IMR-90 (cell line): ENCODE measurements around the gene NSL1. TPM values are rescaled to one million over a fixed set of nuclear protein-coding genes. Genes with fewer than 3 reads are reported as not detected.
A peak's percentile ranks its signal among the peaks of the same experiment; 100 is the strongest.

Experiments used
- ATAC-seq: fragments of 200-7000 bp; cut with Tn5 transposase; 2 replicates; pipeline ENCODE4 v1.9.1; 2020; ENCODE audit warnings: low read depth, mild to moderate bottlenecking, moderate library complexity
- BruUV-seq: library from RNA; stranded (reverse); fragments of 400-500 nt; replicated peaks from 2 replicates; lab custom pipeline; 2021; lab: Mats Ljungman, UMichigan
- CTCF ChIA-PET: fragments of 300-600 bp; formaldehyde crosslinking; extraction: SDS; loops from one replicate; lab custom pipeline; 2021; ENCODE audit warnings: antibody characterized with exemption; lab: Yijun Ruan, JAX
- POLR2A ChIA-PET: fragments of 300-600 bp; sonication (Branson Sonifier 250); formaldehyde crosslinking; loops from one replicate; lab custom pipeline; 2022; ENCODE audit warnings: antibody characterized with exemption; ENCODE audit not compliant: unreplicated experiment; lab: Charles Lee
- DNase-seq: peaks from one replicate; pipeline ENCODE4 v3.0.0; 2013
- H2AFZ ChIP-seq: replicated peaks from 2 replicates; pipeline ENCODE3; 2013; ENCODE audit warnings: low read length, mild to moderate bottlenecking; ENCODE audit not compliant: poor library complexity
- H2AK5ac ChIP-seq: 2 replicates; pipeline ENCODE4 v1.6.1; 2013; ENCODE audit warnings: low read depth, low read length, inconsistent platforms
- H2AK9ac ChIP-seq: replicated peaks from 2 replicates; pipeline ENCODE3; 2013; ENCODE audit warnings: mild to moderate bottlenecking, low read depth, low read length, moderate library complexity; ENCODE audit not compliant: poor library complexity
- H2BK120ac ChIP-seq: 2 replicates; pipeline ENCODE4 v1.6.1; 2013; ENCODE audit warnings: low read depth, low read length, inconsistent platforms
- H2BK15ac ChIP-seq: 3 replicates; pipeline ENCODE4 v1.6.1; 2013; ENCODE audit warnings: low read depth, low read length, inconsistent platforms
- H2BK20ac ChIP-seq: 2 replicates; pipeline ENCODE4 v1.6.1; 2013; ENCODE audit warnings: low read depth, mild to moderate bottlenecking, inconsistent platforms, low read length, moderate library complexity
- H2BK5ac ChIP-seq: 2 replicates; pipeline ENCODE4 v1.6.1; 2013; ENCODE audit warnings: mild to moderate bottlenecking, low read depth, low read length, inconsistent platforms; ENCODE audit not compliant: poor library complexity, severe bottlenecking
- H3K14ac ChIP-seq: replicated peaks from 2 replicates; pipeline ENCODE4 v1.6.1; 2013; ENCODE audit warnings: low read depth, low read length, inconsistent platforms
- H3K18ac ChIP-seq: 2 replicates; pipeline ENCODE4 v1.6.1; 2013; ENCODE audit warnings: low read depth, low read length, control low read depth
- H3K23ac ChIP-seq: 2 replicates; pipeline ENCODE4 v1.6.1; 2013; ENCODE audit warnings: low read depth, low read length, inconsistent platforms
- H3K27ac ChIP-seq: 2 replicates; pipeline ENCODE4 v1.5.1; 2013; ENCODE audit warnings: mild to moderate bottlenecking, control low read depth, low read length; ENCODE audit not compliant: insufficient read depth
- H3K27me3 ChIP-seq: 2 replicates; pipeline ENCODE4 v1.6.1; 2013; ENCODE audit warnings: low read length; ENCODE audit not compliant: control insufficient read depth, insufficient read depth
- H3K36me3 ChIP-seq: 2 replicates; pipeline ENCODE4 v1.6.1; 2013; ENCODE audit warnings: low read length, mixed read lengths; ENCODE audit not compliant: control insufficient read depth, insufficient read depth
- H3K4ac ChIP-seq: 2 replicates; pipeline ENCODE4 v1.6.1; 2013; ENCODE audit warnings: low read depth, low read length, inconsistent platforms
- H3K4me1 ChIP-seq: 2 replicates; pipeline ENCODE4 v1.6.1; 2013; ENCODE audit warnings: low read length, mixed read lengths; ENCODE audit not compliant: control insufficient read depth, insufficient read depth
- H3K4me2 ChIP-seq: 2 replicates; pipeline ENCODE4 v1.6.1; 2013; ENCODE audit warnings: low read depth, mild to moderate bottlenecking, control low read depth, low read length, moderate library complexity
- H3K4me3 ChIP-seq: 2 replicates; pipeline ENCODE4 v1.5.1; 2013; ENCODE audit warnings: low read depth, mild to moderate bottlenecking, control low read depth, low read length, moderate library complexity; ENCODE audit not compliant: insufficient read depth
- H3K56ac ChIP-seq: 2 replicates; pipeline ENCODE4 v1.6.1; 2013; ENCODE audit warnings: low read length, inconsistent platforms; ENCODE audit not compliant: insufficient read depth; ENCODE audit errors: extremely low read depth
- H3K79me1 ChIP-seq, 2 experiments: 2 replicates each; pipeline ENCODE4 v1.6.1; 2013; ENCODE audit warnings: low read length in 2 of 2, inconsistent platforms in 1 of 2, low read depth in 1 of 2
- H3K9ac ChIP-seq: 2 replicates; pipeline ENCODE4 v1.6.1; 2013; ENCODE audit warnings: low read depth, low read length, control low read depth
- H3K9me1 ChIP-seq: 2 replicates; pipeline ENCODE4 v1.6.1; 2013; ENCODE audit warnings: low read length, inconsistent platforms; ENCODE audit not compliant: insufficient read depth
- H3K9me3 ChIP-seq: 2 replicates; pipeline ENCODE4 v1.6.1; 2013; ENCODE audit warnings: low read length; ENCODE audit not compliant: control insufficient read depth, insufficient read depth
- H4K20me1 ChIP-seq: 2 replicates; pipeline ENCODE4 v1.6.1; 2013; ENCODE audit warnings: low read length, inconsistent platforms; ENCODE audit not compliant: insufficient read depth
- H4K5ac ChIP-seq: 2 replicates; pipeline ENCODE4 v1.6.1; 2013; ENCODE audit warnings: mild to moderate bottlenecking, low read depth, low read length, control low read depth
- H4K8ac ChIP-seq, 2 experiments: 2 replicates each; pipeline ENCODE4 v1.6.1; 2013; ENCODE audit warnings: low read depth in 2 of 2, low read length in 2 of 2, control low read depth in 1 of 2, inconsistent platforms in 1 of 2
- H4K91ac ChIP-seq: 2 replicates; pipeline ENCODE4 v1.6.1; 2013; ENCODE audit warnings: low read depth, low read length, inconsistent platforms; ENCODE audit not compliant: insufficient read depth
- BHLHE40 ChIP-seq: fragments of 150-350 bp; IDR thresholded peaks from 2 replicates; pipeline ENCODE4 v1.6.1; 2016; ENCODE audit warnings: mild to moderate bottlenecking, low read depth, low read length
- ELK1 ChIP-seq: fragments of 150-350 bp; IDR thresholded peaks from 2 replicates; pipeline ENCODE4 v1.6.1; 2016; ENCODE audit warnings: low read depth, mild to moderate bottlenecking, low read length, moderate library complexity, borderline replicate concordance
- FOS ChIP-seq: fragments of 150-350 bp; IDR thresholded peaks from 2 replicates; pipeline ENCODE4 v1.6.1; 2016; ENCODE audit warnings: low read depth, low read length
- MAZ ChIP-seq: IDR thresholded peaks from 2 replicates; pipeline ENCODE4 v1.6.1; 2012; ENCODE audit warnings: low read depth, mild to moderate bottlenecking, low read length, improper control_type of control experiment, moderate library complexity, borderline replicate concordance
- MXI1 ChIP-seq: IDR thresholded peaks from 2 replicates; pipeline ENCODE4 v1.6.1; 2012; ENCODE audit warnings: low read depth, mild to moderate bottlenecking, low read length, moderate library complexity, borderline replicate concordance
- RCOR1 ChIP-seq: IDR thresholded peaks from 2 replicates; pipeline ENCODE4 v1.6.1; 2012; ENCODE audit warnings: mild to moderate bottlenecking, low read length, improper control_type of control experiment; ENCODE audit not compliant: insufficient replicate concordance
- RFX5 ChIP-seq: IDR thresholded peaks from 2 replicates; pipeline ENCODE4 v1.8.0; 2012; ENCODE audit warnings: low read depth, mild to moderate bottlenecking, low read length, moderate library complexity
- SMC3 ChIP-seq: fragments of 150-350 bp; IDR thresholded peaks from 2 replicates; pipeline ENCODE4 v1.6.1; 2016; ENCODE audit warnings: low read depth, mild to moderate bottlenecking, antibody characterized with exemption, low read length, moderate library complexity
- USF2 ChIP-seq: fragments of 150-350 bp; IDR thresholded peaks from 2 replicates; pipeline ENCODE4 v1.6.1; 2017; ENCODE audit warnings: mild to moderate bottlenecking, antibody characterized with exemption, low read length, low read depth
- WGBS, 2 experiments: methylation state at CpG; one replicate each; pipeline versions ENCODE4 v1.1.5 to v1.1.7; 2013; ENCODE audit warnings: missing lambda C conversion rate in 2 of 2; ENCODE audit not compliant: insufficient read length in 1 of 2; ENCODE audit errors: extremely low coverage in 2 of 2; 5-methylcytosine and 5-hydroxymethylcytosine counted together
- dilution Hi-C: fragments of 300-500 bp; cut with HindIII; formaldehyde crosslinking; loops from one replicate; pipeline ENCODE4 v1.14.3; 2018; ENCODE audit warnings: low sequenced_read_pairs; ENCODE audit not compliant: unreplicated experiment
- in situ Hi-C: fragments of 300-500 bp; cut with MboI; formaldehyde crosslinking; loops from 3 replicates; pipeline ENCODE4 v1.14.3; 2019; ENCODE audit warnings: low sequenced_read_pairs, inconsistent platforms, mixed read lengths
- intact Hi-C: fragments of 100-400 bp; cut with micrococcal nuclease; formaldehyde crosslinking; loops from 2 replicates; pipeline ENCODE4 v1.10.0; 2022
- polyA plus RNA-seq, 3 experiments: library from polyadenylated mRNA; depleted of rRNA; stranded (reverse); fragments of >200 nt; gene quantifications; 2 replicates each; pipeline ENCODE4 v1.2.3, GENCODE V29; 2012; ENCODE audit warnings: low replicate concordance in 1 of 3
- total RNA-seq: library from RNA; depleted of rRNA; stranded (reverse); fragments of >200 nt; gene quantifications from 2 replicates; pipeline ENCODE4 v1.2.3, GENCODE V29; 2012
- TF ChIP-seq, protein P1 (sequence below): conservative IDR thresholded peaks from 2 replicates; pipeline ENCODE4 v1.5.1; 2012; ENCODE audit warnings: mild to moderate bottlenecking, low read depth, low read length, improper control_type of control experiment

The NSL1 gene
- total and polyA plus RNA-seq, 2 of the 4 experiments (the other 2 are of a cell fraction): 19.1 to 42.5 TPM

GRCh38 chr1:212692774-212693644 lies 98.6 kb downstream of the NSL1 start:
- H4K8ac ChIP-seq: no peak overlapping the region
- no peak overlapping the region for H3K27ac ChIP-seq
- POLR2A ChIA-PET: no interaction called here
- H3K4ac ChIP-seq: no peak overlapping the region
- H3K18ac ChIP-seq: no peak overlapping the region
- no peak overlapping the region for H3K23ac ChIP-seq
- H2BK120ac ChIP-seq: no peak overlapping the region
- H2AK9ac ChIP-seq: no peak overlapping the region
- 0 out of 2 replicates have a peak overlapping the region, but pooled peaks have one; percentile 25 for H2AK5ac ChIP-seq
- peak overlapping the region; percentile 62 for H2AFZ ChIP-seq
- no peak overlapping the region for H3K4me2 ChIP-seq
- H4K5ac ChIP-seq: no peak overlapping the region
- CTCF ChIA-PET: no interaction called here
- H3K9me1 ChIP-seq: peaks cover 10% of the 10 kb centered on the region; the same call in 1 of the 2 replicates
- H3K9me3 ChIP-seq: no peaks in the 10 kb centered on the region
- ATAC-seq (0 out of 2 replicates have a peak, but pooled peaks have one; percentile 42), DNase-seq (peak; percentile 69)
- BruUV-seq: no TSS peak
- no peak overlapping the region for H3K4me3 ChIP-seq
- H3K56ac ChIP-seq: no peak overlapping the region
- H3K4me1 ChIP-seq: peaks cover 6% of the 10 kb centered on the region; the same call in 1 of the 2 replicates
- dilution Hi-C loops: no loop called here
- no peak overlapping the region for H2BK5ac ChIP-seq
- no peak for TF ChIP-seq BHLHE40
- TF ChIP-seq, protein P1, sequence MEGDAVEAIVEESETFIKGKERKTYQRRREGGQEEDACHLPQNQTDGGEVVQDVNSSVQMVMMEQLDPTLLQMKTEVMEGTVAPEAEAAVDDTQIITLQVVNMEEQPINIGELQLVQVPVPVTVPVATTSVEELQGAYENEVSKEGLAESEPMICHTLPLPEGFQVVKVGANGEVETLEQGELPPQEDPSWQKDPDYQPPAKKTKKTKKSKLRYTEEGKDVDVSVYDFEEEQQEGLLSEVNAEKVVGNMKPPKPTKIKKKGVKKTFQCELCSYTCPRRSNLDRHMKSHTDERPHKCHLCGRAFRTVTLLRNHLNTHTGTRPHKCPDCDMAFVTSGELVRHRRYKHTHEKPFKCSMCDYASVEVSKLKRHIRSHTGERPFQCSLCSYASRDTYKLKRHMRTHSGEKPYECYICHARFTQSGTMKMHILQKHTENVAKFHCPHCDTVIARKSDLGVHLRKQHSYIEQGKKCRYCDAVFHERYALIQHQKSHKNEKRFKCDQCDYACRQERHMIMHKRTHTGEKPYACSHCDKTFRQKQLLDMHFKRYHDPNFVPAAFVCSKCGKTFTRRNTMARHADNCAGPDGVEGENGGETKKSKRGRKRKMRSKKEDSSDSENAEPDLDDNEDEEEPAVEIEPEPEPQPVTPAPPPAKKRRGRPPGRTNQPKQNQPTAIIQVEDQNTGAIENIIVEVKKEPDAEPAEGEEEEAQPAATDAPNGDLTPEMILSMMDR: no peak
- TF ChIP-seq ELK1: no peak
- TF ChIP-seq SMC3: no peak
- no peak for TF ChIP-seq MXI1
- TF ChIP-seq FOS: no peak
- no peak for TF ChIP-seq USF2
- no peak for TF ChIP-seq RFX5
- no peak for TF ChIP-seq RCOR1
- no peak for TF ChIP-seq MAZ
- no peaks in the 10 kb centered on the region; a peak in 1 of 4 replicates for H3K79me1 ChIP-seq
- H4K91ac ChIP-seq: no peak overlapping the region
- WGBS, 2 experiments: 100% methylated on average over 1 of the region's 9 CpGs; no CpG with 5 or more reads in 1 of the 2 experiments
- H3K27me3 ChIP-seq: no peaks in the 10 kb centered on the region
- H2BK15ac ChIP-seq: no peak overlapping the region
- H3K36me3 ChIP-seq: peaks cover 2% of the 10 kb centered on the region; the same call in 1 of the 2 replicates
- no peak overlapping the region for H3K9ac ChIP-seq
- in situ Hi-C loops: no loop called here
- H3K14ac ChIP-seq: no peak overlapping the region
- no peak overlapping the region for H2BK20ac ChIP-seq
- intact Hi-C loops: no loop called here
- H4K20me1 ChIP-seq: no peaks in the 10 kb centered on the region
